OCI-LY3 (cell line): ENCODE results near the gene CD58.

ENCODE experiments used
- H2AFZ ChIP-seq: fragments of 200-600, 300-600 bp; shearing (Covaris generic); 2 replicates; pipeline ENCODE4 v1.6.0; 2014; ENCODE audit warnings: antibody characterized with exemption, low read depth, low read length
- H3K27ac ChIP-seq: fragments of 200-600, 300-600 bp; sonication (generic); 2 replicates; pipeline ENCODE4 v1.5.1; 2014; ENCODE audit warnings: mild to moderate bottlenecking, low read length, moderate library complexity, mixed read lengths
- H3K27me3 ChIP-seq: fragments of 200-600, 300-600 bp; sonication (generic); 2 replicates; pipeline ENCODE4 v1.6.1; 2014; ENCODE audit warnings: low read depth, low read length, mixed read lengths
- H3K36me3 ChIP-seq: fragments of 200-600, 300-600 bp; sonication (generic); replicated peaks from 2 replicates; pipeline ENCODE3; 2014; ENCODE audit warnings: low read depth, low read length, mixed read lengths
- H3K4me1 ChIP-seq: fragments of 300-600, 200-600 bp; sonication (generic); 2 replicates; pipeline ENCODE4 v1.6.1; 2014; ENCODE audit warnings: low read length, mixed read lengths
- H3K4me2 ChIP-seq: fragments of 200-600, 300-600 bp; sonication (generic); 2 replicates; pipeline ENCODE4 v1.6.1; 2014; ENCODE audit warnings: low read length, mixed read lengths
- H3K4me3 ChIP-seq: fragments of 300-600, 200-600 bp; sonication (generic); 2 replicates; pipeline ENCODE4 v1.5.1; 2014; ENCODE audit warnings: antibody characterized with exemption, mild to moderate bottlenecking, low read length, moderate library complexity
- H3K79me2 ChIP-seq: fragments of 300-600, 200-600 bp; shearing (Covaris generic); 2 replicates; pipeline ENCODE4 v1.6.1; 2014; ENCODE audit warnings: mild to moderate bottlenecking, low read length, mixed read lengths
- H3K9ac ChIP-seq: fragments of 300-600, 200-600 bp; shearing (Covaris generic); 2 replicates; pipeline ENCODE4 v1.6.0; 2014; ENCODE audit warnings: mild to moderate bottlenecking, low read length, moderate library complexity
- H3K9me3 ChIP-seq: fragments of 200-600, 300-600 bp; shearing (Covaris generic); 2 replicates; pipeline ENCODE4 v1.6.1; 2014; ENCODE audit warnings: low read length, mixed read lengths; ENCODE audit not compliant: insufficient read depth
- H4K20me1 ChIP-seq: fragments of 200-600, 300-600 bp; sonication (generic); 2 replicates; pipeline ENCODE4 v1.6.1; 2016; ENCODE audit warnings: low read length, mixed read lengths; ENCODE audit not compliant: insufficient read depth
- CTCF ChIP-seq: fragments of 200-600, 300-600 bp; sonication (generic); IDR thresholded peaks from 2 replicates; pipeline ENCODE4 v1.5.1; 2014; ENCODE audit warnings: antibody characterized with exemption, low read length, low read depth
- EZH2phosphoT487 ChIP-seq: fragments of 200-600 bp; shearing (Covaris generic); IDR thresholded peaks from 2 replicates; pipeline ENCODE4 v1.6.1; 2018; ENCODE audit warnings: antibody characterized with exemption, mixed run types, low read depth

The CD58 gene

DNA sequence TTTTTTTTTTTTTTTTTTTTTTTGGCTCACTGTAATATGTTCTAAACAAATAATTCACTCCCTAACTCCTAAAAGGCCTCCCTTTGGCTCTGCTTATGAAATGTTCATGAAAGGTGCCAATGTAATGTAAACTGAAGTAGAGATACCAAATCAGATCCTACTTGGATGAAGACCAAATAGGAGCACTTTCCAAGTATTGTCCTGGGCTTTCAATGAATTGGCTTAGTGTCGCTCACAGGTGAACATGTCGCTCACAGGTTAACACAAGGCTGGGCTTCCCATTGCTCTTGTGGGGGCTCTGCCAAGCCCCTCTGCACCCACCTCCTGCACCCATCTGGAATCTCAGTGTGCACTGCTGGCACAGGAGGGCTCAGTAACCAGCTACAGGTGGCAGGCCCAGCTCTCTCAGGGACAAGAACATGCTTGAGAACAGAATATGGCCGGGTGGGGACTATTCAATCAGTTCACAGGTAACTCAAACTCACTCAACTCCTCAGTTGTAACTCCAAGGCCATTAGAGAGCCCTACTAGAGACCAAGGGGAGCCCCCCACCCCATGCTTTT lies 10.6 kb upstream of the CD58 start:
- Histone ChIP-seq H4K20me1 (no peaks in the 10 kb centered on the region), H2AFZ (no peak overlapping the region), H3K9me3 (no peaks in the 10 kb centered on the region), H3K4me1 (peaks cover 46% of the 10 kb centered on the region), H3K79me2 (no peaks in the 10 kb centered on the region), H3K27me3 (no peaks in the 10 kb centered on the region), H3K4me2 (no peak overlapping the region), H3K4me3 (no peak overlapping the region), H3K27ac (peak overlapping the region; percentile 18; the same call in 1 of the 2 replicates), H3K36me3 (peaks cover 36% of the 10 kb centered on the region), H3K9ac (no peak overlapping the region)
- TF ChIP-seq EZH2phosphoT487 (no peak), CTCF (no peak)

DNA sequence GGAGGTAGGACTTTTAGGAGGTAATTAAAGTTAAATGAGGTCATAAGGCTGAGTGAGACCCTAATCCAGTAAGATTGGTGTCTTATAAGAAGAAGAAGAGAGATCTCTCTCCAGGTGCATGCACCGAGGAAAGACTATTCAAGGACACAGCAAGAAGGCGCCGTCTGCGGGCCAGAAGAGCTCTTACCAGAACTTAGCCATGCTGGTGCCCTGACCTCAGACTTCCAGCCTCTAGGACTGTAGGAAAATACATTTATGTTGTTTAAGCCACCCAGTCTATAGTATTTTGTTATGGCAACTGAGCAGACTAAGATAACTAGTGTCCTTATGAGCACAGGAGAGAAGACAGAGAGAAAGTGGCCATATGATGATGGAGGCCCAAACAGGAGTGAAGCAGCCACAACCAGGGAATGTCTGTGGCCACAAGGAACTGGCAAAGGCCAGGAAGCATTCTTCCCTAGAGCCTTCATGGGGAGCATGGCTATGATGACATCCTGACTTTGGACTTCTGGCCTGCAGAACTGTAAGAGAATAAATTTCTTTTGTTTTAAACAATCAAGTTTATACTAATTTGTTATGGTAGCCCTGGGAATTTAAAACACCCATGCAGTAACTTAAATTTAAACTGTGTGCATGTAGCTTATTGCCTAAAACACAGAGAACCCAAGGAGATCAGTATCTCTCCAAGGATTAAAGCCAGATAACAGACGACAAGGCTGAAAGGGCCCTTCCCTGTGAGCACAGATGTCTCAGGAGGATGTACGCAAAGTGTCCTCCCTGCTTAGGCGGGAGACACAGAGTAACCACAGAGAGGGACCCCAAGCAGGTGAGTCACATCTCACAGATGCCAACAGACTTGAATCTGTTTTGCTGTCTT lies 9.9 kb upstream of the CD58 start:
- peaks cover 46% of the 10 kb centered on the region for H3K4me1 ChIP-seq
- H3K36me3 ChIP-seq, result peaks cover 36% of the 10 kb centered on the region
- H3K4me3 ChIP-seq, result no peak overlapping the region
- H3K27ac ChIP-seq, result no peak overlapping the region
- no peaks in the 10 kb centered on the region for H4K20me1 ChIP-seq
- no peaks in the 10 kb centered on the region for H3K79me2 ChIP-seq
- H2AFZ ChIP-seq, result no peak overlapping the region
- TF ChIP-seq CTCF (no peak), EZH2phosphoT487 (no peak)
- H3K9me3 ChIP-seq, result no peaks in the 10 kb centered on the region
- no peak overlapping the region for H3K9ac ChIP-seq
- H3K4me2 ChIP-seq, result 0 out of 2 replicates have a peak overlapping the region, but pooled peaks have one; percentile 11
- H3K27me3 ChIP-seq, result no peaks in the 10 kb centered on the region

DNA sequence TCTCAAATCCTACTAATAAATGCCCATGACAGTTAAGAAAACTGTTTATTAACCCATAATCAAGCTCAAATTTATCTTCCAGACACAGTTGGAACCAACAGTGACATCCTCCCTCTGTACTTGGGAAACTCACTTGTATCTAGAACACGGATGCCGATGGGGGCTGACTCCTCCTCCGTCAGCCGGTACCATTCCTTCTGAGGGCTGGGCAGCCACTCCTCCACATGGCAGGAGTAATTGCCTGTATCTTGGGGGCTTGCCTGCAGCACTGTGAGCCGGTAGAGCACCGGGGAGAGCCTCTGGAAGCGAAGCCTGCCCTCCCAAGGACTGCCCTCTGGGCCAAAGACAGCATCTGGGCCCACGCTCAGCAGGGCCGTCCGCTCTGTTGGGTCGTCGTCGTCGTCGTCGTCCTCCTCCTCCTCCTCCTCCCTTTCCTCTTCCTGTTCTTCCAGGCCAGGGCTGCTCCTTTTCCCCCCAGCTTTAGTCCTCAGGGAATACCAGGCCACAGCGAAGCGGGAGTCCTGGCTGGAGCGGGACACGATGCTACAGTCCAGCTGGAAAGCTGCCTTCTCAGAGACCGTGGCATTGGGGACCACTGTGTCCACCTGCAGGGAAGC lies 8.5 kb upstream of the CD58 start:
- Histone ChIP-seq H3K4me3 (no peak overlapping the region), H3K9ac (no peak overlapping the region)

More for the DNA sequence above, 8.5 kb upstream of the CD58 start:
- Histone ChIP-seq H3K27ac (no peak overlapping the region), H3K4me2 (no peak overlapping the region), H3K4me1 (peaks cover 52% of the 10 kb centered on the region), H4K20me1 (no peaks in the 10 kb centered on the region), H3K9me3 (no peaks in the 10 kb centered on the region), H3K36me3 (peaks cover 27% of the 10 kb centered on the region), H2AFZ (no peak overlapping the region), H3K79me2 (no peaks in the 10 kb centered on the region), H3K27me3 (no peaks in the 10 kb centered on the region)
- no peak for TF ChIP-seq EZH2phosphoT487
- TF ChIP-seq CTCF, result no peak
